Hypothalamus (tissue), 51 donors: ENCODE data around the gene NT5DC1.

ENCODE experiments used
- DNase-seq, 51 donors: peaks; one replicate each; lab custom pipeline; 2025; lab: John Stamatoyannopoulos, UW

NT5DC1 gene

DNA sequence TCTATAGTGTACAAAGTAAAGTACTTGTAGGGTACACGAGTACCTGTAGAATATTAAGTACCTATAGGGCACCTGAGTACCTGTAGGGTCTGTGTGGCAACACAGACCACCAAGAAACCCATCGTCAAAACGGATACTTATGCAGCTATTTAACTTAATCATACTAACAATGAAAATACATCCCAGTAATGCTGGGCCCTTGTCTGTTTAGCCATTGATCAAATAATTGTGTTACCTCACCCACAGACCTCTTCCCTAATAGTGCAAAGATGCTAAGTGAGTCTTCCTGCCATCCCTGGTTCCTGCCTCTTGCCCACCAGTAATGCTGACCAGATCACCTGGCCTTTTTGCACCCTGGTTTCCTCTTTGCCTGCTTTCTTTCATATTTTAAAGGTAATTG, 32.8 kb downstream of the NT5DC1 start:
- no peak for DNase-seq

DNA sequence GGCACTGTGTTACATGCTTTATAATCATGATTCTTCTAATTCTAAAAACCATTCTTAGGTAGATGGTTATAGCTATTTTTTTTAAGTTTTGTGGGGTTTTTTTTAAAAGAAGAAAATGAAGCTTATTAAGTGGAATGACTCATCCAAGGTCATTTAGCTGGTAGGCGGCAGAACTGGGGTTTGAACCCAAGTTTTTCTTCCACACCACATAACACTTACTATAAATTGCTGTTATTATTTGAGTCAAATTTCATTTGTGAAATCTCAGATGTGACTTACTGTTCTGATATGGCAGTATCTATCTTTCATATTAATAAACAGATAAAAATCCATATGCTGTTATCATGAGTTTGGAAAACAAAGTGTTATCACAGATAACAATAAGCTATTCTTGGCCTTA, 35.7 kb downstream of the NT5DC1 start:
- DNase-seq = no peak

DNA sequence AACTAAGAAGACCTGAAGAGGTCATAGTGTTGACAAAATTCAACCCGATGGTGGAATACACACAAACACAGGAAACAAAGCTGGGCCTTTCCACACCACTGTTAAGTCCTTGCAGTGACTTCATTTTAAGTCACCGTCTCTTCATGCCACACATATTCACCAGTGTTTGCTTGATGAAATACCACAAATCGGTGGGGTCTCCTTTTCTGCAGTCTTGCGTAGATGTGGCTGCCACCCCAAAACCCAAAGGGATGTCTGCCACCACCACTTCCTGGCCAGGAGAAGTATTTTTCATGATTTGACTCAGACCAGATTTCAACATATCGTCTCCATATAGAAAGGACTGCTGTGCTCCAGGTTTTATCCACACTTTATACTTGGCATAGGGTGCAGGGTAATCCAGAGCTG, 36.3 kb downstream of the NT5DC1 start:
- peak in 2 of 51 donors; percentile 4 to 15 for DNase-seq

DNA sequence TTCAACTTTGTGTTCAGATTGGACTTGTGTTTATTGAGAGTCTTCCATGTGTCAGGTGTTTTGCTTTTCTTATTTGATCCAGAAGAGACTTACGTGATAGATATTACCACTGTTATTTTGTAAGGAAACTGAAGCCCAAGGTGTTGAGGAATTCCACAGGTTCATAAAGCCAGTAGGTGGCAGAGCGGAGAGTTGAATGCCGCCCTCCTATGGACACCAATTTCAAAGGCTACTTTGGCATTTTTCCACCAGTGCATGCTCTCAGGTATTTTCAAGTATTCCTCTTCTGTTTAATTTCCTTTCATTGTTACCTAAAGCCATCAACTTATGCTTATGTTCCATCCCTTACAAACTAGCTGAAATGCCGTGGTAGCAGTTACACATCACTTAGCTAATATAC, 39.3 kb downstream of the NT5DC1 start:
- DNase-seq = no peak

DNA sequence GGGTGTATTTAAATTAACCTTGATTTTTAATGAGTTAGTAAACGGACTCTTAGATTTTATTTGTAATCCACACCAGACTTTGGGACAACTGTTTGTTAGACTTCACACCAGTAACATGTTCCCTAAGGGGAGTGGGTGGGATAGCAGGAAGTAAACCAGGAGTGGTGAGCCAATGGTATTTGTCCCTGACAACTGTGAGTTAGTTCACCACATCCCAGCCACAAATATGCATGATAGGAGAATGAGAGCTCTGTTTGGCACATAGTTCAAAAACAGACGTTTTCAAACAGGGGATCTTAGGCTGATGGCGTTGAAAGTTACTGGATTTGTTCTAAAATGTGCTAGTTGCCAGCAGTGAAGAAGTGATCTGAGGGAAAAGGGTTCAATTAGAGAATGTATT, 44.0 kb downstream of the NT5DC1 start:
- no peak for DNase-seq

DNA sequence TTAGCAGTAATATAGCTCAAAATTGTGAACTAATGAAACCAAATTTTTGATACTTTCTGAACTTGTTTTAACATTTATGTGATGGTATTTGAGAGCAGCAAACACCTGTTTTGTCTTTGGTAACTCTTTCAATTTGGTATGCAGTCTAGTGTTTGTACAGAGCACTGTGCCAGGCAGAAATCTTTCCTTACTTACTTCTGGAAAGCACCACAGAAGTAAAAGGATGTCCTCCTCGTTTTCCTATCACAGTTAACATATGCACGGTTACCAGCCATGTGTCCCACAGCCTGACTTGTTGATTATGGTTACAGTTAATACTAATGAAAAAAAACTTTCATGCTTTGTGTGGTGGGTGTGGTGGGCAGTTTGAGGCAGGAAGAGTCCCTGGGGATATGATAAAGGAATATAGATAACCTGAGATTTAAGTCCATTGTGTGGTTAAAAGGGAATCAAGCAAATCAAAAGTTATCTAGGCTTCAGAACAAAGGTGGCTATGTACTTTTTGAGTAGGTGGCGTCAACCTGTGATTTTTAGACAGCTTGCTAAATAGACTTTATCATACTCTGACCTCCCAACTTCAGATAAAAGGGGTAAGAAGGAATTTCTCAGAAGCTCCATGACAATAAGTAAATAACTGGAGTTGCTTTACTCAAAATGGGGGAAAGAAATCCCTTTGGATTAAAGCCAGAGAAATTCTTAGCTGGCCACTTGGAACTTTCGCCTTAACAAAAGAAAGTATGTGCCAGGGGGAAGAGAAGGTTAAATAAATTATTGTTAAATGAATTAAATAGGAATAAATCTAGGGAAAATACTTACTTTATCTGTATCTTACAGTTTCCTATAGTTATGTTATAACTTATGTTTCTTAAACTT, 45.4 kb downstream of the NT5DC1 start:
- no peak for DNase-seq

DNA sequence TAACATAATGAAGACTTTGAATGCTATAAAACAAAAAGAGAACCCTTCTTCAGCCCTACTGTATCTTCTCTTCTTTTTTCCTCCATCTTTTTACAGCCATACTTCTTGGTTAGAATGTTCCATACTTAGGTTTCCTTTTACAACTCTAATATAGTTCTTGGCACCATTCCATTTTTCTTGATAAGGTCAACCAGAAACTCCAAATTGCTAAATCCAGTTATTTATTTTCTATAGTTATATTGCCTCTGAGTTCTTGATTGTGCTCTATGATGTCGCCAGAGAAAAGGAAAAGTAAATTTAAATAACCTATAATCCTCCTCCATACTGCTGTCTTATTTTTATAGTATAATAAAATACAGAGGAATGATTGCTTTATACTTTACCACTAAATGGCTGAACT, 52.0 kb downstream of the NT5DC1 start:
- no peak for DNase-seq

DNA sequence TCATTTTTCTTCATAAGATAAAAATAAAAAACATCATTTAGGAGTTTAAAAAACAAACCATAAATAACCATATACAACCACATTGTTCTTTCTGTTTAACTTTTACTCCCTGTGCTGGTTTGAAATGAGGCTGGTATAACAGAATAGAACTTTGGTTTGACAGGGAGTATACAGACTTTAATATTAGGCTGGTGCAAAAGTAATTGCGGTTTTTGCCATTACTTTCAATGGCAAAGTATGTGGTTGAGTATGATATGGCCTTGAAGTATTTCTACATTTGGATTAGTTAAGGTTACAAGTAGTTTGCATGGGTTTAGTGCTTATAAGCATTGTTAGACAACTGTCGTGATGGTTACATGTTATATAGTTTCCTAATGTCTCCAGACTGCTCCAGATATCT, 54.2 kb downstream of the NT5DC1 start:
- no peak for DNase-seq

DNA sequence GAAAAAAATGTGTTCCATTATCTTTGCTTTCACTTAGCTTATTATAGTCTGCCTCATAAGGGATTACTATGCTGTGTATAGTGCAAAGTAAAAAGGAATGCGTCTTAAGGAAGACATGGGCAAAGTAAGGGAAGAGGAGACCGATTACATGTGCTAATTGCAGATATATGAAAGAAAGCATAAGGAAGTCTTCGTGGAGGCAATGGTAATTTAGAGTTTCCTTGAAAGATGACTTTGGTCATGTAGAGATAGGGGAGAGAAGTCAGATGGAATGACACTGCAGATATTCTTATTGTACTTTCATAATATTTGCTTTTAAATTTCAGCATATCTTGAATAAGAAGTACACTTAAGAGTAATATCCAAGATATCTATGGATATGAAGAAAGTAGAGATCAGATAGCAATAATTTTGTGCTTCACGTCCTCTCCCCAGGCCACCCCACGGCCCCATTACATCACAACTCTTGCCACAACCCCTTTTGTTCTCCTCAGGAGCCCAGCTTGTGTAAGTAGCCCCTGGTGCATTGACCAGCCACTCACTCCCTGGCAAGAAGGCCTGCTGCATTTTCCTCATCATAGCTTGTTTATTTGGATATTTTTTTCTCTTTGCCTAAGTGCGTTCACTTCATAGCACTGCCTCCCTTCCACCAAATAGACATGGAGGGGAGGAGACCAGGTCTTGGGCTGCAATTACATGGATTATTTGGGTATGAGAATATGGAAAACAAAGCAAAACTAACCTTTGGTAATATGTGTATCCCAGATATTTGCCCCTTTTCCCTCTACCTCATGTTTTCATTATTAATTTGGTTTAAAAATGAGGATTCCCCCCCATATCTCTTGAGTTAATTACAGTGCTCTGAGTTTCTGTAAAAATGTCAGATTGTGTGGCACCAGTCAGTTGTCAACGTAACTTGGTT, 56.0 kb downstream of the NT5DC1 start:
- DNase-seq = no peak

DNA sequence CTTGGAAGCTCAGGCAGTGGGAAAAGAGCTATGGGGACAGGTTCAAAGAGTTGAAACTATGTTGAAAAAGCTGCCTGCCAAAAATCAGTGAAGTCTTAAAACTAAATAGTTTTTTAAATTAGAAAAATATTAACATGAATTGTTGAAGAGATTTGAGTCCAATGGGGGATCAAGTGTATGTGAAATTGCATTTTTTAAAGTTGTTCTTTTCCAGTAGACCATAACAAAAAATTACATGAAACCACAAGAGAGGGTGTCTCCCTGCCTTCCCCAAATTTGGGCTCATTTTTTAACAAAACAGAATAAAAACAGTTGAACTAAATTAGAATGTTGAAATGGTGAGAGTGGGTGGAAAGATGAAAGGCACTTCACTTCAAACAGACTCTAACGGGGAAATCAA, 56.7 kb downstream of the NT5DC1 start:
- DNase-seq = no peak

DNA sequence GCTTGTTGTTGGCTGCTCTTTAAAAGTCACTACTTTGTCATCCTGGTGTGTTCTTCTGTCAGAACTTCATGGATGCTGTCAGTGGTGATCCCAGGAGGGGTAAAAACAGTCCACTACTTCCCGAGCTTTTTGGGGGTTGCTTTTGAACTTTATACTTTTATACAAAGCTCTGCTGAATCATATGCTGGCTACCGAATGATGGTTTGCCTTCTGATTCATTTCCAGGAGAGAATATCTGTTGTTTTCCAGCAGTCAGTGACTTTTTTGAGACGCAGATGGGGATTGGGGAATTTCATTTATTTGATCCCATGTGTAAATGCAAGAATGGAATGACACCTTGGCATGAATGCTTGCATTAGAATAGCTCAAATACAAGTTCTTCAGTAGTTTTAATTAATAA, 58.0 kb downstream of the NT5DC1 start:
- DNase-seq = no peak

DNA sequence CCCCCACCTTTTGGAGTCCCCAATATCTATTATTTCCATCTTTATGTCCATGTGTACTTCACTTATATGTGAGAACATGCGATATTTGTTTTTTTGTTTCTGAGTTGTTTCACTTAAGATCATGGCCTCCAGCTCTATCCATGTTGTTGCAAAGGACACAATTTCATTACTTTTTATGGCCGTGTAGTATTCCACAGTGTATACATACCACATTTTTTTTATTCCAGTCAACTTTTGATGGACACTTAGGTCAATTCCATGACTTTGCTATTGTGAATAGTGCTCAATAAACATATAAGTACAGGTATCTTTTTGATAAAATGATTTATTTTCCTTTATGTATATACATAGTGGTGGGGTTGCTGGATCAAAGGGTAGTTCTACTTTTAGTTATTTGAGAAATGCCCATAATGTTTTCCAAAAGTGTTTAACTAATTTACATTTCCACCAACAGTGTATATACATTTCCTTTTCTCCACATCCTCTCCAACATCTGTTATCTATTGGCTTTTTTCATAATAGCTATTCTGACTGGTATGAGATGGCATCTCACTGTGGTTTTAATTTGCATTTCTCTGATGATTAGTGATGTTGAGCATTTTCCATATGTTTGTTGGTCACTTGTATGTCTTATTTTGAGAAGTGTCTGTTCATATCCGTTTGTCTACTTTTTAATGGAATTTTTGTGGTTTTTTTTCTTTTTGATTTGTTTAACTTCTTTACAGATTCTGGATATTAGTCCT, 59.3 kb downstream of the NT5DC1 start:
- no peak for DNase-seq

DNA sequence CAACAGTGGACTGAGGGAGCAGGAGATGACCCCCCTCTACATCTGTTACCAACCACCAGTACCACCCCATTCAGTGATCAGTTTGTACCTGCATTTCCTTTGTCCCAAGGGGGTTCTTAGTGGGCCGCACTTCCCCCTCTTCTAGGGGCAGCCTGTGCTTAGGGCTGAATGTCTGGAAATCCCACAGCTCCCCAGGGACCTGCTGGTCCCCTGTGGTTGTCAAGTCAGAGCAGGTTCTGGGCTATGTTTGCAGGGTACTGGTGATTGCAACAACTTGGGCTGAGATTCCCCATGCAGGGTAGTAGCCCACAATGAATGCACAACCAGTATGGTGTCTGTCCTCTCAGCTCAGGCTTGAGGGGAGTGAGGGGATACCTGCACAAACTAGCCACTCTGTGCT, 64.9 kb downstream of the NT5DC1 start:
- DNase-seq = no peak

DNA sequence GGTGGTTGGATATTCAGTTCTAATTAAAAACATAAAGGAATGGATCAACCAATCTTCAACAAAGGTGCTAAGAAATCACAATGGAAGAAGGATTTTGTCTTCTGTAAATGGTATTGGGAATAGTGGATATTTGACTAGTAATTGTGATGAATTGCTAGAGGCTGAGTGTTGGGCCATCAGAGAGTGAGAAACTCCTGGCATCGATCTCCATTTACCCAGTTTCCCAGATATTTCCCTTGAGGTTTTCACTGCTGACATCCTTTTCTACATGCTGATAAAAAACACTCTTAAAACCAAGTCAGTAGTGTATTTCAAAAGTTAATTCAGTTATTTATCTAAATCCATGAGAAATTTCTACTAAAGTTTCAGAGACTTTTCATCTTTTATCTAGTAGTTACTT, 65.7 kb downstream of the NT5DC1 start:
- no peak for DNase-seq

DNA sequence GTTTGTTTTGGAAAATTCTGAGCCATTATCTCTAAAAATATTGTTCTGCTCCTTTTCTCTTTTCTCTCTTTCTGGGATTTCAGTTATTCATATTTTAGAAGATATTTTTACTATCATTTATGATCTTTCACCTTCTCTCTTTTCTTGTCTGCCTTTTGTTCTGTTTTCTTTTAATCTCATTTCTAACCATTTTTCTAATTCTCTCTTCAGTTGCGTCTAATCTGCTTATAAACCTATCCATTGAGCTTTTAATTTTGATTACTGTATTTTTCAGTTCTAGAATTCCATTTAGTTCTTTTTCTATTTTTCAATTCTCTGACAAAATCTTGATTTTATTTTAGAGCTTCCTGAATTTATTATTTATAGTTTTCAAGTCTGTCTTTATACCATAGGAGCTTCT, 67.5 kb downstream of the NT5DC1 start:
- DNase-seq = no peak

DNA sequence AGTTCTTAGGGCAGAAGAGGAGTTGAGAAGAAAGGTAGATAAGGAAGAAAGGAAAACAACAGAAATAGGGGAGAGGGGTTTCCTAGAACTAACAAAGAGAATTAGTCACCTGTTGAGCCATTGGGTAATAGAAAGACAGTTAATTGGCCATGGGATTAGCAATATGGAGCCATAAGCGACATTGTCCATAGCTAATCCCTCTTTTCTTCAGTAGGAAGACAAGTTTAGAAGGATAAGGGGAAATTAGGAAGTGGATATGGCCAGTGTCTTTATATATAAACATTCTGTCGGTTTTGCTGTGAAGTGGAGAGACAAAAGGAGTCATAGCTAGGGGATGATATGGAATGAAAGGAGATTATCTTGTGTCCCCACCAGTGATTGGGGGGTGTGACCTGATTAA, 69.2 kb downstream of the NT5DC1 start:
- DNase-seq = no peak

DNA sequence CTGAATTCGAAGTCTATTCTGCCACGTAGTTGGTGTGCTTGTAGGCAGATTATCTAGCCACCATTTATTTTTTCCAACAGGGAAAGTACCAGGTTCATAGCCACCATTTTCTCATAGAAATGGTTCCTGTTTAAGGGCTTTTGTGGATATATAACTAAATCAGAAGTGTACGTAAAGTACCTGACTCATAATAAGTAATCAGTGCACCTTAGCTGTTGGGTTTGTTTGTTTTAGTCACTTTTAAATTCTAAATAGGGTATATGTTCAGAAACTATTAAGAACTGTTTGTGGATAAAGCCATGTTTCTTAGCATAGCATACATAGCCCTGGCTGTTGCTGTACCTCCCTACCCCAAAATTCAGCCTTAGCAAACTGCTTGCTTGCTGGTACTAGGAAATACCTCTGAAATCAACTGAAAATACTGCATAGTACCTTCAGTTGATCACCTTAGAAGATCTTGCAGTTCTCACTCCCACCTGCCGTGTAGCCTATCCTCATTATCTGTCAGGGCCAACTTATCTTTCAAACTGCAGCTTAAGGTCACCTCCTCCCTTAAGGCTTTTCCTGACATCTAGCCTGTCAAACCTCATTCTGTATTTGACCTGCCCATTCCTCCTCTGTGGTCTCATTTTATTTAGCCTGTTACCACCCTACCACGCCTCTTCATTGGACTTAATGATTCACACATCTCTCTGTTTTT, 69.9 kb downstream of the NT5DC1 start:
- DNase-seq = no peak

DNA sequence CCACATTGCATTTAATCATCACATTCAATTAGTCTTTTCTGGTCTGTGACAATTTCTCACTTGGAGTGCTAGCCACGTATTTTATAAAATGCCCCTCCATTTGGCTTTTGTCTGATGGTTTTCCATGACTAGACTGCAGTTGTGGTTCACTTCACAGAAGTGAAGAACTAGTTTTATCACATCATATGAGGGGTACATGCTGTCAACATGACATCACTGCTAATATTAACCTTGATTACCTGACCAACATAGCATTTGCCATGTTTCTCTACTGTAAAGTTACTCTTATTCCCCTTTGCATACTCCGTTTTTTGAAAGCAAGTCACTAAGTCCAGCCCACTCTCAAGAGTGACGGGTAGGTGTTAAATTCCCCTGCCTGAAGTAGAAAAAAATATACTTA, 73.3 kb downstream of the NT5DC1 start:
- DNase-seq = no peak

DNA sequence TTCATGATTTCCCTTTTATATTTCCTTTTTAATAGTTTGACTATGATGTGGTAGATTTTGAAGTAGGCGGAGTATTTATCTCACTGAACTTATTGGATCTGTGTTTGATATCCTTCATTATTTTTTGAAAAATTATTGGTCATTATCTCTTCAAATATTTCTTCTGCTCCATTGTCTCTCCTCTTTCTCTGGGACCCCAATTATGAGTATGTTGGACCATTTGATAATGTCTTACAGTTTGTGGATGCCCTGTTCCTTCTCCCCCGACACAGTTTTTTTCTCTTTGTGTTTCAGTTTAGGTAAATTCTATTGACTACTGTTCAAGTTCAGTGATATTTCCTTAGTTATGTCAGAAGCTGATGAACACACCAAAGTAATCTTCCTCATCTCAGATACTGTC, 74.7 kb downstream of the NT5DC1 start:
- no peak for DNase-seq

DNA sequence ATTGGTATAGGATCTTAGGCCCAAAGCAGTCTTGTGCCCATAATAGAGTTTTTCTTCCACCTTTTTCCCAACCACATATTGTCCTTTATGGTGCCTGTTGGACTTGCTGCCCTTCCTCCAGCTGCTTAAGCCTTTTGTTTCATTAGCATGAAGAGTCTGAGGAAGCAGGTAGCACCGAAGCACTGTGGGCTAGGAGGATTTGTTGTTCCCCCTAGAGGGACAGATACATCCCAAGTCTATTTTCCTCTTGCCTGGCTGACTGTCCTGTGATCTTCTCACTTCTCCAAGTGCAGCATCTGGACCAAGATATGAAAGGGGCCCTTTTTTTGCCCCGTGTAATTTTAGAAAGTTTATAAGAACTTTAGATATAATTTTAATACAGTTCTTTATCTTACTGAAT, 75.9 kb downstream of the NT5DC1 start:
- DNase-seq = no peak

DNA sequence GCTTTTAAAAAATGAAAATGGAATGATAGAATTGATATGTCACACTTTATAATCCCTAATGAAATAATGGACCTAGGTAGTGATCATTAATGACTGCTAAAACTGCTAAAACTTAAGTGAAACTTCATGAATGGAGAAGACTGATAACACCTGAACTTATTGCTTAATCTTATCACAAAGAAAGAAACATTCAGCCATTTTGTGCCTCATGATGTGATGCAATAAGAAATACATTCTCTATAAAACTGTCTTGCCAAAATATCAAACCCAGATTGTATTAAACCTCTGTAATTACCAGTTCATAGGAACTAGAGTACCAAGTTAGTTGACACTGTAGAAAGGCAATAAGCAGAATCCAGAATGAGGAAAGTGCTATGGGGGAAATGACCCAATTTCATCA, 79.7 kb downstream of the NT5DC1 start:
- no peak for DNase-seq
